CD14-positive monocyte (primary cell): ENCODE data around the gene SUCO. TPM values are rescaled to one million over a fixed set of nuclear protein-coding genes. Genes with fewer than 3 reads are reported as not detected.
A peak's percentile ranks its signal among the peaks of the same experiment; 100 is the strongest.

Experiments used
- DNase-seq, 3 donors: peaks; one replicate each; pipeline ENCODE4 v3.0.0-alpha.2; 2011 to 2022
- H2AFZ ChIP-seq: 2 replicates; pipeline ENCODE4 v1.6.0; 2012; ENCODE audit warnings: mild to moderate bottlenecking, low read depth, low read length, inconsistent platforms; ENCODE audit not compliant: insufficient read depth, poor library complexity, severe bottlenecking
- H3K27ac ChIP-seq, 2 donors: 1 replicate in 1 of 2; 2 replicates in 1 of 2; pipeline ENCODE4 v1.5.1; 2012 to 2013; ENCODE audit warnings: low read length in 2 of 2, control low read depth in 1 of 2, inconsistent platforms in 1 of 2, low read depth in 1 of 2, mild to moderate bottlenecking in 1 of 2
- H3K27me3 ChIP-seq, 2 donors: one replicate each; pipeline versions ENCODE4 v1.6.0 to v1.6.1; 2011 to 2013; ENCODE audit warnings: low read length in 2 of 2; ENCODE audit not compliant: control insufficient read depth in 2 of 2, insufficient read depth in 2 of 2
- H3K36me3 ChIP-seq, 2 donors: replicated peaks in 1 of 2; 1 replicate in 1 of 2; 2 replicates in 1 of 2; pipeline versions ENCODE4 v1.5.1 to v1.6.1; 2012 to 2013; ENCODE audit warnings: low read length in 2 of 2, control low read depth in 1 of 2, inconsistent platforms in 1 of 2, mild to moderate bottlenecking in 1 of 2; ENCODE audit not compliant: insufficient read depth in 2 of 2, control insufficient read depth in 1 of 2
- H3K4me1 ChIP-seq, 2 donors: 1 replicate in 1 of 2; 2 replicates in 1 of 2; pipeline versions ENCODE4 v1.5.1 to v1.6.1; 2012 to 2013; ENCODE audit warnings: low read length in 2 of 2, control low read depth in 1 of 2, inconsistent platforms in 1 of 2, mild to moderate bottlenecking in 1 of 2, moderate library complexity in 1 of 2; ENCODE audit not compliant: insufficient read depth in 2 of 2, control insufficient read depth in 1 of 2
- H3K4me2 ChIP-seq: replicated peaks from 2 replicates; pipeline ENCODE3; 2012; ENCODE audit warnings: low read length, moderate library complexity, mild to moderate bottlenecking; ENCODE audit not compliant: poor library complexity, severe bottlenecking; ENCODE audit errors: extremely low read depth
- H3K4me3 ChIP-seq, 3 experiments: fragments of 200-600 bp in 1 of 3; sonication (generic) in 1 of 3; replicated peaks in 1 of 3; 1 replicate in 2 of 3; 2 replicates in 1 of 3; pipeline ENCODE4 v1.5.1; 2011 to 2013; ENCODE audit warnings: low read length in 3 of 3, mild to moderate bottlenecking in 3 of 3, control low read depth in 2 of 3, low read depth in 2 of 3, inconsistent platforms in 1 of 3, moderate library complexity in 1 of 3
- H3K79me2 ChIP-seq: 2 replicates; pipeline ENCODE4 v1.6.0; 2012; ENCODE audit warnings: mild to moderate bottlenecking, control low read depth, inconsistent platforms, low read length, moderate library complexity; ENCODE audit not compliant: insufficient read depth
- H3K9ac ChIP-seq: 2 replicates; pipeline ENCODE4 v1.6.0; 2017; ENCODE audit warnings: low read length, mild to moderate bottlenecking; ENCODE audit not compliant: insufficient read depth, poor library complexity, severe bottlenecking
- H3K9me3 ChIP-seq, 2 donors: replicated peaks in 1 of 2; 1 replicate in 1 of 2; 2 replicates in 1 of 2; pipeline versions ENCODE4 v1.5.1 to v1.6.1; 2012 to 2013; ENCODE audit warnings: low read length in 2 of 2, control low read depth in 1 of 2; ENCODE audit not compliant: control insufficient read depth in 1 of 2, insufficient read depth in 1 of 2
- H4K20me1 ChIP-seq: 2 replicates; pipeline ENCODE4 v1.6.0; 2012; ENCODE audit warnings: mild to moderate bottlenecking, low read length, control low read depth, moderate library complexity; ENCODE audit not compliant: insufficient read depth
- H3K27ac Mint-ChIP-seq, 7 donors: one replicate each; pipeline ENCODE4 v1.8.0; 2020; ENCODE audit warnings: mild to moderate bottlenecking in 7 of 7, mixed read lengths in 7 of 7, moderate library complexity in 6 of 7, inconsistent platforms in 2 of 7
- H3K27me3 Mint-ChIP-seq, 3 donors: one replicate each; pipeline ENCODE4 v1.8.0; 2021 to 2022; ENCODE audit warnings: low read depth in 3 of 3, mild to moderate bottlenecking in 3 of 3, mixed read lengths in 3 of 3, moderate library complexity in 3 of 3, inconsistent platforms in 1 of 3
- H3K36me3 Mint-ChIP-seq, 2 donors: one replicate each; pipeline ENCODE4 v1.8.0; 2020; ENCODE audit warnings: mixed read lengths in 2 of 2, inconsistent platforms in 1 of 2, mild to moderate bottlenecking in 1 of 2
- H3K4me1 Mint-ChIP-seq: one replicate; pipeline ENCODE4 v1.8.0; 2020; ENCODE audit warnings: mild to moderate bottlenecking, mixed read lengths
- H3K4me3 Mint-ChIP-seq, 2 donors: one replicate each; pipeline ENCODE4 v1.8.0; 2020; ENCODE audit warnings: mild to moderate bottlenecking in 2 of 2, mixed read lengths in 2 of 2, moderate library complexity in 1 of 2
- H3K9me3 Mint-ChIP-seq, 7 donors: one replicate each; pipeline ENCODE4 v1.8.0; 2020 to 2022; ENCODE audit warnings: mixed read lengths in 7 of 7, mild to moderate bottlenecking in 6 of 7, moderate library complexity in 6 of 7, inconsistent platforms in 2 of 7
- CTCF ChIP-seq: fragments of 200-600 bp; IDR thresholded peaks from one replicate; pipeline ENCODE4 v1.8.0; 2022; ENCODE audit warnings: antibody characterized with exemption, mild to moderate bottlenecking
- WGBS: methylation state at CpG from one replicate; pipeline ENCODE4 v1.1.5; 2013; ENCODE audit warnings: missing lambda C conversion rate; ENCODE audit not compliant: insufficient coverage; 5-methylcytosine and 5-hydroxymethylcytosine counted together
- intact Hi-C, 2 donors: fragments of 100-400 bp; cut with micrococcal nuclease; formaldehyde crosslinking; loops; one replicate each; pipeline versions ENCODE4 v1.15.0 to v1.15.1; 2023
- polyA plus RNA-seq, 3 donors: library from polyadenylated mRNA; depleted of rRNA in 1 of 3; unstranded in 2 of 3; stranded (reverse) in 1 of 3; fragments of 300-500 nt in 2 of 3; fragments of >200 nt in 1 of 3; fragmentation: Illumina TruSeq in 2 of 3; gene quantifications; 1 replicate in 2 of 3; 2 replicates in 1 of 3; pipeline ENCODE4 v1.2.3, GENCODE V29; 2012 to 2021

Gene SUCO
- polyA plus RNA-seq, 3 donors, result 6.8 to 8.5 (median 6.8) TPM

- H3K9me3 Mint-ChIP-seq, result peaks cover 0 to 2% (median 0%) of the 10 kb centered on the region in 7 donors
- no peaks in the 10 kb centered on the region for H4K20me1 ChIP-seq
- peak in 2 of 3 donors; percentile 8 to 12 for DNase-seq
- no peaks in the 10 kb centered on the region for H3K27me3 ChIP-seq
- H3K9ac ChIP-seq, result no peak overlapping the region
- H3K4me2 ChIP-seq, result no peak overlapping the region
- H3K4me1 Mint-ChIP-seq, result peaks cover 5% of the 10 kb centered on the region
- intact Hi-C loops, result no loop called here
- H3K27me3 Mint-ChIP-seq, result peaks cover 0 to 2% (median 1%) of the 10 kb centered on the region in 3 donors
- H3K27ac Mint-ChIP-seq, result no peak overlapping the region
- WGBS, result no CpG with 5 or more reads among the region's 2 CpGs
- H3K4me3 Mint-ChIP-seq, result no peak overlapping the region
- no peaks in the 10 kb centered on the region for H3K4me1 ChIP-seq
- no peaks in the 10 kb centered on the region for H3K9me3 ChIP-seq
- no peak overlapping the region for H2AFZ ChIP-seq
- H3K36me3 ChIP-seq, result no peaks in the 10 kb centered on the region
- no peak for TF ChIP-seq CTCF
- no peaks in the 10 kb centered on the region for H3K36me3 Mint-ChIP-seq
- H3K4me3 ChIP-seq, result no peak overlapping the region
- H3K27ac ChIP-seq, result no peak overlapping the region
- H3K79me2 ChIP-seq, result no peaks in the 10 kb centered on the region
Measured at GRCh38 chr1:172654535-172654934, 121.6 kb downstream of the SUCO start.

- peaks cover 0 to 2% (median 1%) of the 10 kb centered on the region in 3 donors for H3K27me3 Mint-ChIP-seq
- Histone ChIP-seq H3K27ac (no peak overlapping the region), H2AFZ (no peak overlapping the region), H4K20me1 (no peaks in the 10 kb centered on the region), H3K36me3 (no peaks in the 10 kb centered on the region), H3K4me3 (no peak overlapping the region), H3K4me2 (no peak overlapping the region), H3K9me3 (no peaks in the 10 kb centered on the region), H3K27me3 (no peaks in the 10 kb centered on the region), H3K9ac (no peak overlapping the region), H3K4me1 (no peaks in the 10 kb centered on the region), H3K79me2 (no peaks in the 10 kb centered on the region)
- intact Hi-C loops, result no loop called here
- no peak for DNase-seq
- peaks cover 0 to 2% (median 0%) of the 10 kb centered on the region in 7 donors for H3K9me3 Mint-ChIP-seq
- H3K36me3 Mint-ChIP-seq, result no peaks in the 10 kb centered on the region
- H3K4me1 Mint-ChIP-seq, result peaks cover 9% of the 10 kb centered on the region
- no peak overlapping the region for H3K4me3 Mint-ChIP-seq
- no peak for TF ChIP-seq CTCF
- no peak overlapping the region for H3K27ac Mint-ChIP-seq
- 96% methylated on average over 4 of the region's 6 CpGs for WGBS
Measured at GRCh38 chr1:172656576-172656975, 123.6 kb downstream of the SUCO start.
